IMR-90 (cell line): ENCODE measurements around the gene MACROD1. TPM values are rescaled to one million over a fixed set of nuclear protein-coding genes. Genes with fewer than 3 reads are reported as not detected.

Experiments
- ATAC-seq: fragments of 200-7000 bp; cut with Tn5 transposase; 2 replicates; pipeline ENCODE4 v1.9.1; 2020; ENCODE audit warnings: low read depth, mild to moderate bottlenecking, moderate library complexity
- BruUV-seq: library from RNA; stranded (reverse); fragments of 400-500 nt; replicated peaks from 2 replicates; lab custom pipeline; 2021; lab: Mats Ljungman, UMichigan
- CTCF ChIA-PET: fragments of 300-600 bp; formaldehyde crosslinking; extraction: SDS; loops from one replicate; lab custom pipeline; 2021; ENCODE audit warnings: antibody characterized with exemption; lab: Yijun Ruan, JAX
- POLR2A ChIA-PET: fragments of 300-600 bp; sonication (Branson Sonifier 250); formaldehyde crosslinking; loops from one replicate; lab custom pipeline; 2022; ENCODE audit warnings: antibody characterized with exemption; ENCODE audit not compliant: unreplicated experiment; lab: Charles Lee
- DNase-seq: peaks from one replicate; pipeline ENCODE4 v3.0.0; 2013
- H2AFZ ChIP-seq: replicated peaks from 2 replicates; pipeline ENCODE3; 2013; ENCODE audit warnings: low read length, mild to moderate bottlenecking; ENCODE audit not compliant: poor library complexity
- H2AK5ac ChIP-seq: 2 replicates; pipeline ENCODE4 v1.6.1; 2013; ENCODE audit warnings: low read depth, low read length, inconsistent platforms
- H2AK9ac ChIP-seq: replicated peaks from 2 replicates; pipeline ENCODE3; 2013; ENCODE audit warnings: mild to moderate bottlenecking, low read depth, low read length, moderate library complexity; ENCODE audit not compliant: poor library complexity
- H2BK120ac ChIP-seq: 2 replicates; pipeline ENCODE4 v1.6.1; 2013; ENCODE audit warnings: low read depth, low read length, inconsistent platforms
- H2BK15ac ChIP-seq: 3 replicates; pipeline ENCODE4 v1.6.1; 2013; ENCODE audit warnings: low read depth, low read length, inconsistent platforms
- H2BK20ac ChIP-seq: 2 replicates; pipeline ENCODE4 v1.6.1; 2013; ENCODE audit warnings: low read depth, mild to moderate bottlenecking, inconsistent platforms, low read length, moderate library complexity
- H2BK5ac ChIP-seq: 2 replicates; pipeline ENCODE4 v1.6.1; 2013; ENCODE audit warnings: mild to moderate bottlenecking, low read depth, low read length, inconsistent platforms; ENCODE audit not compliant: poor library complexity, severe bottlenecking
- H3K14ac ChIP-seq: replicated peaks from 2 replicates; pipeline ENCODE4 v1.6.1; 2013; ENCODE audit warnings: low read depth, low read length, inconsistent platforms
- H3K18ac ChIP-seq: 2 replicates; pipeline ENCODE4 v1.6.1; 2013; ENCODE audit warnings: low read depth, low read length, control low read depth
- H3K23ac ChIP-seq: 2 replicates; pipeline ENCODE4 v1.6.1; 2013; ENCODE audit warnings: low read depth, low read length, inconsistent platforms
- H3K27ac ChIP-seq: 2 replicates; pipeline ENCODE4 v1.5.1; 2013; ENCODE audit warnings: mild to moderate bottlenecking, control low read depth, low read length; ENCODE audit not compliant: insufficient read depth
- H3K27me3 ChIP-seq: 2 replicates; pipeline ENCODE4 v1.6.1; 2013; ENCODE audit warnings: low read length; ENCODE audit not compliant: control insufficient read depth, insufficient read depth
- H3K36me3 ChIP-seq: 2 replicates; pipeline ENCODE4 v1.6.1; 2013; ENCODE audit warnings: low read length, mixed read lengths; ENCODE audit not compliant: control insufficient read depth, insufficient read depth
- H3K4ac ChIP-seq: 2 replicates; pipeline ENCODE4 v1.6.1; 2013; ENCODE audit warnings: low read depth, low read length, inconsistent platforms
- H3K4me1 ChIP-seq: 2 replicates; pipeline ENCODE4 v1.6.1; 2013; ENCODE audit warnings: low read length, mixed read lengths; ENCODE audit not compliant: control insufficient read depth, insufficient read depth
- H3K4me2 ChIP-seq: 2 replicates; pipeline ENCODE4 v1.6.1; 2013; ENCODE audit warnings: low read depth, mild to moderate bottlenecking, control low read depth, low read length, moderate library complexity
- H3K4me3 ChIP-seq: 2 replicates; pipeline ENCODE4 v1.5.1; 2013; ENCODE audit warnings: low read depth, mild to moderate bottlenecking, control low read depth, low read length, moderate library complexity; ENCODE audit not compliant: insufficient read depth
- H3K56ac ChIP-seq: 2 replicates; pipeline ENCODE4 v1.6.1; 2013; ENCODE audit warnings: low read length, inconsistent platforms; ENCODE audit not compliant: insufficient read depth; ENCODE audit errors: extremely low read depth
- H3K79me1 ChIP-seq, 2 experiments: 2 replicates each; pipeline ENCODE4 v1.6.1; 2013; ENCODE audit warnings: low read length in 2 of 2, inconsistent platforms in 1 of 2, low read depth in 1 of 2
- H3K9ac ChIP-seq: 2 replicates; pipeline ENCODE4 v1.6.1; 2013; ENCODE audit warnings: low read depth, low read length, control low read depth
- H3K9me1 ChIP-seq: 2 replicates; pipeline ENCODE4 v1.6.1; 2013; ENCODE audit warnings: low read length, inconsistent platforms; ENCODE audit not compliant: insufficient read depth
- H3K9me3 ChIP-seq: 2 replicates; pipeline ENCODE4 v1.6.1; 2013; ENCODE audit warnings: low read length; ENCODE audit not compliant: control insufficient read depth, insufficient read depth
- H4K20me1 ChIP-seq: 2 replicates; pipeline ENCODE4 v1.6.1; 2013; ENCODE audit warnings: low read length, inconsistent platforms; ENCODE audit not compliant: insufficient read depth
- H4K5ac ChIP-seq: 2 replicates; pipeline ENCODE4 v1.6.1; 2013; ENCODE audit warnings: mild to moderate bottlenecking, low read depth, low read length, control low read depth
- H4K8ac ChIP-seq, 2 experiments: 2 replicates each; pipeline ENCODE4 v1.6.1; 2013; ENCODE audit warnings: low read depth in 2 of 2, low read length in 2 of 2, control low read depth in 1 of 2, inconsistent platforms in 1 of 2
- H4K91ac ChIP-seq: 2 replicates; pipeline ENCODE4 v1.6.1; 2013; ENCODE audit warnings: low read depth, low read length, inconsistent platforms; ENCODE audit not compliant: insufficient read depth
- BHLHE40 ChIP-seq: fragments of 150-350 bp; IDR thresholded peaks from 2 replicates; pipeline ENCODE4 v1.6.1; 2016; ENCODE audit warnings: mild to moderate bottlenecking, low read depth, low read length
- CTCF ChIP-seq: conservative IDR thresholded peaks from 2 replicates; pipeline ENCODE4 v1.5.1; 2012; ENCODE audit warnings: mild to moderate bottlenecking, low read depth, low read length, improper control_type of control experiment
- FOS ChIP-seq: fragments of 150-350 bp; IDR thresholded peaks from 2 replicates; pipeline ENCODE4 v1.6.1; 2016; ENCODE audit warnings: low read depth, low read length
- MAFK ChIP-seq: IDR thresholded peaks from 2 replicates; pipeline ENCODE4 v1.6.1; 2012; ENCODE audit warnings: low read depth, low read length, improper control_type of control experiment
- MAZ ChIP-seq: IDR thresholded peaks from 2 replicates; pipeline ENCODE4 v1.6.1; 2012; ENCODE audit warnings: low read depth, mild to moderate bottlenecking, low read length, improper control_type of control experiment, moderate library complexity, borderline replicate concordance
- MXI1 ChIP-seq: IDR thresholded peaks from 2 replicates; pipeline ENCODE4 v1.6.1; 2012; ENCODE audit warnings: low read depth, mild to moderate bottlenecking, low read length, moderate library complexity, borderline replicate concordance
- POLR2A ChIP-seq: IDR thresholded peaks from 2 replicates; pipeline ENCODE4 v1.6.1; 2012; ENCODE audit warnings: mild to moderate bottlenecking, low read depth, low read length
- RAD21 ChIP-seq: IDR thresholded peaks from 2 replicates; pipeline ENCODE4 v1.6.1; 2012; ENCODE audit warnings: low read length, improper control_type of control experiment
- SMC3 ChIP-seq: fragments of 150-350 bp; IDR thresholded peaks from 2 replicates; pipeline ENCODE4 v1.6.1; 2016; ENCODE audit warnings: low read depth, mild to moderate bottlenecking, antibody characterized with exemption, low read length, moderate library complexity
- USF2 ChIP-seq: fragments of 150-350 bp; IDR thresholded peaks from 2 replicates; pipeline ENCODE4 v1.6.1; 2017; ENCODE audit warnings: mild to moderate bottlenecking, antibody characterized with exemption, low read length, low read depth
- WGBS, 2 experiments: methylation state at CpG; one replicate each; pipeline versions ENCODE4 v1.1.5 to v1.1.7; 2013; ENCODE audit warnings: missing lambda C conversion rate in 2 of 2; ENCODE audit not compliant: insufficient read length in 1 of 2; ENCODE audit errors: extremely low coverage in 2 of 2; 5-methylcytosine and 5-hydroxymethylcytosine counted together
- dilution Hi-C: fragments of 300-500 bp; cut with HindIII; formaldehyde crosslinking; loops from one replicate; pipeline ENCODE4 v1.14.3; 2018; ENCODE audit warnings: low sequenced_read_pairs; ENCODE audit not compliant: unreplicated experiment
- in situ Hi-C: fragments of 300-500 bp; cut with MboI; formaldehyde crosslinking; loops from 3 replicates; pipeline ENCODE4 v1.14.3; 2019; ENCODE audit warnings: low sequenced_read_pairs, inconsistent platforms, mixed read lengths
- intact Hi-C: fragments of 100-400 bp; cut with micrococcal nuclease; formaldehyde crosslinking; loops from 2 replicates; pipeline ENCODE4 v1.10.0; 2022
- polyA plus RNA-seq, 3 experiments: library from polyadenylated mRNA; depleted of rRNA; stranded (reverse); fragments of >200 nt; gene quantifications; 2 replicates each; pipeline ENCODE4 v1.2.3, GENCODE V29; 2012; ENCODE audit warnings: low replicate concordance in 1 of 3
- total RNA-seq: library from RNA; depleted of rRNA; stranded (reverse); fragments of >200 nt; gene quantifications from 2 replicates; pipeline ENCODE4 v1.2.3, GENCODE V29; 2012

The MACROD1 gene
- total and polyA plus RNA-seq, 2 of the 4 experiments (the other 2 are of a cell fraction), result 2.5 to 9.3 TPM

GRCh38 chr11:64019106-64020037 is 146.5 kb downstream of the MACROD1 start:
- peaks cover 9% of the 10 kb centered on the region for H3K27me3 ChIP-seq
- POLR2A ChIA-PET, result interaction anchor here (0.6 kb wide), 1 partner anchor 16 kb away, joined by 4 read pairs; the partner anchor contains the start of gene FLRT1
- H3K36me3 ChIP-seq, result no peaks in the 10 kb centered on the region
- H2AK9ac ChIP-seq, result no peak overlapping the region
- H3K9ac ChIP-seq, result no peak overlapping the region
- H3K4me2 ChIP-seq, result no peak overlapping the region
- no peak overlapping the region for H4K5ac ChIP-seq
- no peaks in the 10 kb centered on the region for H3K9me1 ChIP-seq
- CTCF ChIA-PET, result no interaction called here
- H2BK5ac ChIP-seq, result no peak overlapping the region
- dilution Hi-C loops, result no loop called here
- H3K4ac ChIP-seq, result no peak overlapping the region
- H3K4me1 ChIP-seq, result no peaks in the 10 kb centered on the region
- H2BK120ac ChIP-seq, result no peak overlapping the region
- H4K20me1 ChIP-seq, result 0 out of 2 replicates have a peak, but pooled peaks cover 8% of the 10 kb centered on the region
- no peak overlapping the region for H3K23ac ChIP-seq
- H2BK15ac ChIP-seq, result no peak overlapping the region
- no peak overlapping the region for H3K18ac ChIP-seq
- 78% methylated on average over 18 of the region's 27 CpGs; no CpG with 5 or more reads in 1 of the 2 experiments for WGBS, 2 experiments
- DNase-seq, result no peak
- no peak overlapping the region for H4K8ac ChIP-seq
- no peak overlapping the region for H3K56ac ChIP-seq
- no peak overlapping the region for H2AFZ ChIP-seq
- H4K91ac ChIP-seq, result no peak overlapping the region
- H3K27ac ChIP-seq, result no peak overlapping the region
- in situ Hi-C loops, result no loop called here
- H3K9me3 ChIP-seq, result no peaks in the 10 kb centered on the region
- TF ChIP-seq MXI1, result no peak
- no peak for TF ChIP-seq POLR2A
- no peak for TF ChIP-seq RAD21
- no peak for TF ChIP-seq CTCF
- TF ChIP-seq MAFK, result no peak
- no peak for TF ChIP-seq SMC3
- no peak for TF ChIP-seq FOS
- TF ChIP-seq BHLHE40, result no peak
- no peak for TF ChIP-seq USF2
- TF ChIP-seq MAZ, result no peak
- no peaks in the 10 kb centered on the region for H3K79me1 ChIP-seq
- H3K4me3 ChIP-seq, result no peak overlapping the region
- intact Hi-C loops, result no loop called here
- H2AK5ac ChIP-seq, result no peak overlapping the region
- no peak overlapping the region for H3K14ac ChIP-seq
- H2BK20ac ChIP-seq, result no peak overlapping the region
- BruUV-seq, result no TSS peak
- ATAC-seq, result no peak
